Stomach (tissue), 9 donors: Measurements from ENCODE around the gene CGREF1. TPM values are rescaled to one million over a fixed set of nuclear protein-coding genes. Genes with fewer than 3 reads are reported as not detected.
A peak's percentile ranks its signal among the peaks of the same experiment; 100 is the strongest.

ENCODE experiments used
- DNase-seq, 2 donors: peaks; one replicate each; pipeline versions ENCODE4 v3.0.0 to v3.0.0-alpha.2; 2013 to 2019
- H3K27ac ChIP-seq, 5 donors: fragments of 200-600 bp in 4 of 5; sonication (generic) in 4 of 5; one replicate each; pipeline ENCODE4 v1.5.1; 2013 to 2019; ENCODE audit warnings: mild to moderate bottlenecking in 1 of 5, moderate library complexity in 1 of 5
- H3K27me3 ChIP-seq, 3 donors: fragments of 200-600 bp; sonication (generic); one replicate each; pipeline ENCODE4 v1.5.1; 2017 to 2019; ENCODE audit warnings: mixed run types in 1 of 3
- H3K36me3 ChIP-seq, 4 donors: fragments of 200-600 bp; sonication (generic); 1 replicate in 3 of 4; 2 replicates in 1 of 4; pipeline ENCODE4 v1.5.1; 2016 to 2019
- H3K4me1 ChIP-seq, 4 donors: fragments of 200-600 bp; sonication (generic); one replicate each; pipeline ENCODE4 v1.5.1; 2016 to 2019
- H3K4me3 ChIP-seq, 4 donors: fragments of 200-600 bp; sonication (generic) in 3 of 4; one replicate each; pipeline ENCODE4 v1.5.1; 2016 to 2019; ENCODE audit warnings: mild to moderate bottlenecking in 1 of 4
- H3K9me3 ChIP-seq, 4 donors: fragments of 200-600 bp; sonication (generic); one replicate each; pipeline ENCODE4 v1.5.1; 2016 to 2019
- CTCF ChIP-seq, 7 experiments: fragments of 450-650 bp in 4 of 7; fragments of 200-600 bp in 3 of 7; sonication (generic) in 3 of 7; IDR thresholded peaks; one replicate each; pipeline ENCODE4 v1.5.1; 2016 to 2019; ENCODE audit warnings: antibody characterized with exemption in 7 of 7, control low read depth in 2 of 7, mild to moderate bottlenecking in 1 of 7
- EP300 ChIP-seq: sonication (generic); formaldehyde crosslinking; IDR thresholded peaks from one replicate; pipeline ENCODE4 v1.6.1; 2017; ENCODE audit warnings: antibody characterized with exemption
- POLR2A ChIP-seq, 4 donors: fragments of 450-650 bp; IDR thresholded peaks; one replicate each; pipeline ENCODE4 v1.6.1; 2016; ENCODE audit warnings: antibody characterized with exemption in 4 of 4, control low read depth in 2 of 4, mild to moderate bottlenecking in 1 of 4, moderate library complexity in 1 of 4
- POLR2AphosphoS5 ChIP-seq, 3 donors: sonication (generic); formaldehyde crosslinking; IDR thresholded peaks; one replicate each; pipeline ENCODE4 v1.6.1; 2016; ENCODE audit warnings: antibody characterized with exemption in 3 of 3
- WGBS, 5 donors: extraction: QIAGEN DNeasy Blood & Tissue Kit in 3 of 5; methylation state at CpG; one replicate each; pipeline versions ENCODE4 v1.1.5 to v1.1.7; 2013 to 2018; 5-methylcytosine and 5-hydroxymethylcytosine counted together
- intact Hi-C: fragments of 100-400 bp; cut with DNase I; formaldehyde crosslinking; loops from one replicate; pipeline ENCODE4 v1.15.1; 2023; ENCODE audit warnings: low total_unique reads
- polyA plus RNA-seq, 3 donors: library from polyadenylated mRNA; stranded (reverse); fragments of 200-250 nt; gene quantifications; one replicate each; pipeline ENCODE4 v1.2.3, GENCODE V29; 2013
- total RNA-seq, 5 donors: library from RNA; depleted of rRNA; stranded (reverse); fragments of >200 nt; gene quantifications; one replicate each; pipeline versions ENCODE4 v1.1.0 to v1.2.3, GENCODE V29; 2014 to 2016
- donor health status: healthy with polysubstance abuse.
- donor health status: Bipolar disorder and iron deficiency.
- donor health status: healthy.

The CGREF1 gene
- total and polyA plus RNA-seq, 8 donors, result 1.4 to 4.1 (median 2.5) TPM; not detected in 2

DNA sequence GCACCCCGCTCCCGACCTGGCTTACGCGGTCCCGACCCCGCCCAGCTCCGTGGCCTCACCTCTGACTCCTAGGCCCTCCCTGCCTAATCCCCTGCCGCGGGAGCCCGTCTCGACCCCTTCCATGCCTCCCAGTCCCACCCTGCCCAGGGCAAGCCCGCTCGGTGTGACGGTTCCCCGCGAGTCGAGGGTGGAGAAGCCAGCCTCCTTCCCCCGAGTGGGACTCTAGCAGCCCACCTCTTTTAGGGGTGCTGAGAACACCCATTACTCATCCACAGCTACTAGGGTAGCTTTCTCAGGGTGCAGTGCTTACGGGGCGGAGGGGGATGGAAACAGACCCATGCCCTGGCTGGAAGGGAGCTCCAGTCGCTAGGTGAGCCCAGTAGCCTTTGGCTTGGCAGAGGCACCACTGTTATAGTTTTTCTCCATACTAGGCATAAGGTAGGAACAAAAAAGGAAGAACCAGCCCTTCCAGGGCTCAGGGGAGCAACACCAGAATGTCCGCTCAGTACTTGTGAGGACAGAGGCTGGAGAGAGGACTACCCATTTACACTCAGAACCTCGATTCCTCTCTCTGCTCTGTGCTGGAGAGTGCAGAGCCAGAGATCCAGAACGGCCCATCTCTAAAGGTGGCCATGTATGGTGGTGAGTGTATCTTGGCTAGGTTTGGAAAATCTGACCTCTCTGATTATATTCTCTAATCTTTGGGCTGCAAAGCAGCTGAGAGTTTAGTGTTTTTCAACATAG lies 66.9 kb downstream of the CGREF1 start:
- Histone ChIP-seq H3K27me3 (no peaks in the 10 kb centered on the region), H3K27ac (peak overlapping the region; percentile 83 to 94 (median 92)), H3K36me3 (peaks cover 13 to 42% (median 40%) of the 10 kb centered on the region in 4 donors), H3K4me1 (peaks cover 6 to 29% (median 25%) of the 10 kb centered on the region in 4 donors), H3K9me3 (no peaks in the 10 kb centered on the region), H3K4me3 (peak overlapping the region; percentile 87 to 96 (median 92))
- intact Hi-C loops, result no loop called here
- TF ChIP-seq CTCF (IDR thresholded peaks at IDR 0.05), result no peak
- no peak for TF ChIP-seq POLR2A (IDR thresholded peaks at IDR 0.05)
- no peak for TF ChIP-seq POLR2AphosphoS5 (IDR thresholded peaks at IDR 0.05)
- TF ChIP-seq EP300, result no peak
- peak in 1 of 2 donors; percentile 27 for DNase-seq
- WGBS, 5 donors, result 1 to 4% (median 3%) methylated on average over 12 to 24 of the region's 24 CpGs

DNA sequence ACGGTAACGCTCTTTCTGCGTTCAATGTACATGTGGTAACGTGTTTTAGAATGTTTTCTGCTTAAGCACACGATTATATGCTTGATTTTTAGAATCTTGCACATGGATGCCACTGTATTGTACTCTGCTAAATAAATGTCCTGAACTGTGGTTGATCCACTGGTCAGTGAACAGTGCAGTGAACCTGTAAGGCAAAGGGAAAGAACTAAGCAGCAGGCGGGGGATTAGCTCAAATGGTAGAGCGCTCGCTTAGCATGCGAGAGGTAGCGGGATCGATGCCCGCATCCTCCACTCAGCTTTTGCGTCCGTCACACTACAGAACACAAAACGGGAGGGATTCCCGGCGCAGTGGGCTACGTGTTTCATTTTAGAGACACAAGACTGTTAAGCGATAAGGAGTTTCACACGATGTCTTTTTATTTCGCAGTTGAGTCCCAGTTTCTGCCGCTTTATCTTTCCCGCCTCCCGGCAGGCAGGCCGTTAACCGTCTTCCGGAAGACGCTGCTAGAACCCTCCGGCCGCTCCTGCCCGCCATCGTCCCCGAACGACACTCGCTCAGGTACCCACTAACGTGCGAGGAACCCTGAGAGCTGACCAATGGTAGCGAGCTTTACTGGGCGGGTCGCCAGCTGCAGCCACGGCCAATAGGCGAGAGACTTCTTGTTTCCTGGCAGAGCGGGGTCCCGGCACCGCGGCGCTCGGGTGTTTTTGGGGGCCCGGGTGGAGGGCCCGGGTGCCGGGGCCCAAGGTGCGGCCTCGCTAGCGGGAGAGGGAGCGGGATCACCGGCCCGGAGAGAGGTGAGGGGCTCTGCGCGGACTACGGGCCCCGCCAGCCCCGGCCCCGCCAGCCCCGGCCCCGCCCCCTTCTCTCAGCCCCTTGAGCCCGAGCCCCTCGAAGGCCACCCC lies 67.7 kb downstream of the CGREF1 start, which contains the start of gene AGBL5:
Gene AGBL5 (plus strand): TSS at position 673 of the 906 bp plus-strand sequence. CDS start 1,291 bp downstream, outside the sequence.
- H3K4me1 ChIP-seq, result peaks cover 6 to 29% (median 25%) of the 10 kb centered on the region in 4 donors
- peak within 1 kb of the TSS; percentile 83 to 94 (median 92) for H3K27ac ChIP-seq
- 0 to 1% (median 0%) methylated on average over 40 to 67 of the region's 67 CpGs for WGBS, 5 donors
- no peaks in the 10 kb centered on the region for H3K27me3 ChIP-seq
- no peak for TF ChIP-seq CTCF (IDR thresholded peaks at IDR 0.05)
- TF ChIP-seq POLR2A (IDR thresholded peaks at IDR 0.05), result no peak
- no peak for TF ChIP-seq EP300
- TF ChIP-seq POLR2AphosphoS5 (IDR thresholded peaks at IDR 0.05), result peak; percentile 63 to 78 (median 70)
- peak; percentile 97 to 98 for DNase-seq
- intact Hi-C loops, result no loop called here
- peaks cover 13 to 34% (median 31%) of the 10 kb centered on the region in 4 donors for H3K36me3 ChIP-seq
- no peaks in the 10 kb centered on the region for H3K9me3 ChIP-seq
- H3K4me3 ChIP-seq, result peak within 1 kb of the TSS; percentile 87 to 96 (median 92)

Other genes with a start within 250 kb of the CGREF1 start
- gene MAPRE3, start 148.5 kb downstream of the CGREF1 start, total RNA-seq, result 10 to 100 TPM in 2 of 5 donors, 1 to 10 TPM in 3; 7.0 to 19.9 (median 9.9) TPM
- 10 to 100 TPM; 12.3 to 24.1 (median 14.8) TPM for gene MAPRE3, start 148.5 kb downstream of the CGREF1 start, polyA plus RNA-seq
- gene TMEM214, start 86.2 kb downstream of the CGREF1 start, total RNA-seq, result 100 to 1,000 TPM in 2 of 5 donors, 10 to 100 TPM in 3; 30.1 to 206 (median 89.5) TPM
- gene TMEM214, start 86.2 kb downstream of the CGREF1 start, polyA plus RNA-seq, result 10 to 100 TPM; 17.1 to 35.1 (median 28.1) TPM
- gene AGBL5, start 67.5 kb downstream of the CGREF1 start, total RNA-seq, result 10 to 100 TPM in 3 of 5 donors, 1 to 10 TPM in 2; 7.8 to 29.0 (median 11.6) TPM
- 10 to 100 TPM; 11.5 to 16.6 (median 13.6) TPM for gene AGBL5, start 67.5 kb downstream of the CGREF1 start, polyA plus RNA-seq
- 100 to 1,000 TPM in 4 of 5 donors, 10 to 100 TPM in 1; 16.8 to 281 (median 134) TPM for gene OST4, start 47.5 kb downstream of the CGREF1 start, total RNA-seq
- 100 to 1,000 TPM; 421 to 610 (median 506) TPM for gene OST4, start 47.5 kb downstream of the CGREF1 start, polyA plus RNA-seq
- gene EMILIN1, start 40.5 kb downstream of the CGREF1 start, total RNA-seq, result 100 to 1,000 TPM in 2 of 5 donors, 10 to 100 TPM in 3; 17.5 to 208 (median 89.2) TPM
- 10 to 100 TPM; 19.6 to 53.1 (median 31.1) TPM for gene EMILIN1, start 40.5 kb downstream of the CGREF1 start, polyA plus RNA-seq
- 10 to 100 TPM in 1 of 5 donors, 1 to 10 TPM in 3, not detected in 1; 1.3 to 18.2 (median 3.0) TPM for gene KHK, start 32.4 kb downstream of the CGREF1 start, total RNA-seq
- gene KHK, start 32.4 kb downstream of the CGREF1 start, polyA plus RNA-seq, result 1 to 10 TPM; 3.5 to 5.9 (median 4.2) TPM
- not detected for gene ABHD1, start 4.7 kb upstream of the CGREF1 start, total RNA-seq
- under 1 TPM in 2 of 3 donors, not detected in 1; 0.23 to 0.75 TPM for gene ABHD1, start 4.7 kb upstream of the CGREF1 start, polyA plus RNA-seq
- 100 to 1,000 TPM in 1 of 5 donors, 10 to 100 TPM in 4; 14.2 to 107 (median 29.4) TPM for gene PREB, start 15.5 kb upstream of the CGREF1 start, total RNA-seq
- 10 to 100 TPM; 37.3 to 48.4 (median 44.6) TPM for gene PREB, start 15.5 kb upstream of the CGREF1 start, polyA plus RNA-seq
- not detected for gene PRR30, start 20.3 kb upstream of the CGREF1 start, total RNA-seq
- not detected for gene PRR30, start 20.3 kb upstream of the CGREF1 start, polyA plus RNA-seq
- gene TCF23, start 29.9 kb upstream of the CGREF1 start, total RNA-seq, result not detected
- under 1 TPM in 1 of 3 donors, not detected in 2; 0.03 TPM for gene TCF23, start 29.9 kb upstream of the CGREF1 start, polyA plus RNA-seq
- 100 to 1,000 TPM in 3 of 5 donors, 10 to 100 TPM in 2; 67.4 to 532 (median 131) TPM for gene ATRAID, start 92.9 kb upstream of the CGREF1 start, total RNA-seq
- 100 to 1,000 TPM in 2 of 3 donors, 10 to 100 TPM in 1; 86.6 to 140 (median 111) TPM for gene ATRAID, start 92.9 kb upstream of the CGREF1 start, polyA plus RNA-seq
- gene SLC5A6, start 93.1 kb upstream of the CGREF1 start, total RNA-seq, result 10 to 100 TPM; 19.3 to 71.0 (median 24.9) TPM
- gene SLC5A6, start 93.1 kb upstream of the CGREF1 start, polyA plus RNA-seq, result 10 to 100 TPM in 1 of 3 donors, 1 to 10 TPM in 2; 5.7 to 15.0 (median 6.0) TPM
- 100 to 1,000 TPM in 2 of 5 donors, 10 to 100 TPM in 3; 12.2 to 130 (median 78.2) TPM for gene CAD, start 98.2 kb upstream of the CGREF1 start, total RNA-seq
- 10 to 100 TPM in 1 of 3 donors, 1 to 10 TPM in 2; 4.4 to 16.5 (median 6.5) TPM for gene CAD, start 98.2 kb upstream of the CGREF1 start, polyA plus RNA-seq
- not detected for gene SLC30A3, start 143.9 kb upstream of the CGREF1 start, total RNA-seq
- not detected for gene SLC30A3, start 143.9 kb upstream of the CGREF1 start, polyA plus RNA-seq
- gene DNAJC5G, start 156.3 kb upstream of the CGREF1 start, total RNA-seq, result not detected
- not detected for gene DNAJC5G, start 156.3 kb upstream of the CGREF1 start, polyA plus RNA-seq
- gene TRIM54, start 163.3 kb upstream of the CGREF1 start, total RNA-seq, result under 1 TPM in 1 of 5 donors, not detected in 4; 0.87 TPM
- gene TRIM54, start 163.3 kb upstream of the CGREF1 start, polyA plus RNA-seq, result under 1 TPM; 0.13 to 0.61 (median 0.25) TPM
- 1 to 10 TPM in 1 of 5 donors, not detected in 4; 6.7 TPM for gene UCN, start 189.3 kb upstream of the CGREF1 start, total RNA-seq
- 1 to 10 TPM in 2 of 3 donors, not detected in 1; 3.5 to 4.1 TPM for gene UCN, start 189.3 kb upstream of the CGREF1 start, polyA plus RNA-seq
- gene MPV17, start 204.0 kb upstream of the CGREF1 start, total RNA-seq, result 10 to 100 TPM in 4 of 5 donors, 1 to 10 TPM in 1; 8.7 to 98.0 (median 58.9) TPM
- gene MPV17, start 204.0 kb upstream of the CGREF1 start, polyA plus RNA-seq, result 10 to 100 TPM; 41.7 to 84.0 (median 58.2) TPM
- 100 to 1,000 TPM in 1 of 5 donors, 10 to 100 TPM in 4; 25.7 to 125 (median 62.6) TPM for gene GTF3C2, start 237.6 kb upstream of the CGREF1 start, total RNA-seq
- 10 to 100 TPM; 18.8 to 37.1 (median 28.3) TPM for gene GTF3C2, start 237.6 kb upstream of the CGREF1 start, polyA plus RNA-seq